ENCODE data around the gene CAMK1D.

GRCh38 chr10:12418725-12419261 lies 69.4 kb downstream of the CAMK1D start:
- TF ChIP-seq ATF7 (IDR thresholded peaks at IDR 0.05; ENCODE audit: low read depth) (no peak), ATF3 (IDR thresholded peaks at IDR 0.05; ENCODE audit: borderline replicate concordance, extremely low read depth, low read depth, low read length) (no peak), CTCF (IDR thresholded peaks at IDR 0.05 in 2 of 3, conservative IDR thresholded peaks at IDR 0.05 in 1 of 3; ENCODE audit: control insufficient read depth in 2 of 3, extremely low read depth in 1 of 3, insufficient read depth in 1 of 3, low read depth in 3 of 3, low read length in 3 of 3) (no peak), ETV6 (conservative IDR thresholded peaks at IDR 0.05 in 1 of 2, IDR thresholded peaks at IDR 0.05 in 1 of 2; ENCODE audit: borderline replicate concordance in 1 of 2, low read depth in 1 of 2) (no peak), MYC (IDR thresholded peaks at IDR 0.05; ENCODE audit: insufficient read depth, insufficient read length, insufficient replicate concordance, low read length, severe bottlenecking) (no peak), ZNF217 (IDR thresholded peaks at IDR 0.05) (no peak)

All from GM12878 (cell line).